Endodermal cell (in vitro differentiated cells): ENCODE results near the gene TP53I13. TPM values are rescaled to one million over a fixed set of nuclear protein-coding genes. Genes with fewer than 3 reads are reported as not detected.

Experiments
- DNase-seq: peaks from one replicate; pipeline ENCODE4 v3.0.0-alpha.2; 2017
- H3K27ac ChIP-seq: 2 replicates; pipeline ENCODE4 v1.5.1; 2013; ENCODE audit warnings: mild to moderate bottlenecking, low read depth, low read length, moderate library complexity
- H3K27me3 ChIP-seq: 2 replicates; pipeline ENCODE4 v1.6.1; 2013; ENCODE audit warnings: mild to moderate bottlenecking, low read length, moderate library complexity; ENCODE audit not compliant: insufficient read depth, control insufficient read depth, poor library complexity, severe bottlenecking
- H3K36me3 ChIP-seq: 2 replicates; pipeline ENCODE4 v1.7.0; 2013; ENCODE audit warnings: mild to moderate bottlenecking, low read length, moderate library complexity; ENCODE audit not compliant: control insufficient read depth, insufficient read depth
- H3K4me1 ChIP-seq: one replicate; pipeline ENCODE4 v1.7.0; 2013; ENCODE audit warnings: low read length; ENCODE audit not compliant: control insufficient read depth, insufficient read depth
- H3K4me3 ChIP-seq: 2 replicates; pipeline ENCODE4 v1.5.1; 2013; ENCODE audit warnings: mild to moderate bottlenecking, low read length, moderate library complexity
- H3K9ac ChIP-seq: 2 replicates; pipeline ENCODE4 v1.6.1; 2013; ENCODE audit warnings: mild to moderate bottlenecking, low read length, moderate library complexity; ENCODE audit not compliant: poor library complexity, severe bottlenecking; ENCODE audit errors: extremely low read depth
- H3K9me3 ChIP-seq: 2 replicates; pipeline ENCODE4 v1.6.1; 2013; ENCODE audit warnings: mild to moderate bottlenecking, low read length, moderate library complexity; ENCODE audit not compliant: control insufficient read depth
- H3K27ac Mint-ChIP-seq: 2 replicates; pipeline ENCODE4 v1.8.0; 2020; ENCODE audit warnings: mixed read lengths
- H3K27me3 Mint-ChIP-seq: 2 replicates; pipeline ENCODE4 v1.8.0; 2021; ENCODE audit warnings: mild to moderate bottlenecking, mixed read lengths; ENCODE audit not compliant: insufficient read depth
- H3K36me3 Mint-ChIP-seq: 2 replicates; pipeline ENCODE4 v1.8.0; 2020; ENCODE audit warnings: low read depth, mixed read lengths
- H3K4me1 Mint-ChIP-seq: 2 replicates; pipeline ENCODE4 v1.8.0; 2020; ENCODE audit warnings: mixed read lengths
- H3K4me3 Mint-ChIP-seq: 2 replicates; pipeline ENCODE4 v1.8.0; 2020; ENCODE audit warnings: mild to moderate bottlenecking, moderate library complexity, mixed read lengths
- H3K9me3 Mint-ChIP-seq: 2 replicates; pipeline ENCODE4 v1.8.0; 2020; ENCODE audit warnings: mild to moderate bottlenecking, mixed read lengths
- WGBS, 2 experiments: methylation state at CpG; one replicate each; pipeline versions ENCODE4 v1.1.5 to v1.1.7; 2013; ENCODE audit warnings: missing lambda C conversion rate in 2 of 2, mixed read lengths in 1 of 2; ENCODE audit not compliant: insufficient coverage in 1 of 2, insufficient read length in 1 of 2; 5-methylcytosine and 5-hydroxymethylcytosine counted together
- total RNA-seq, 2 donors: library from RNA; stranded (reverse); fragmentation: NEBNext Ultra II Directional in 1 of 2; extraction: Animal tissue kit (Norgen Biotek cat#: 25700) in 1 of 2; gene quantifications; 2 replicates in 1 of 2; 3 replicates in 1 of 2; pipeline ENCODE4 v1.2.1, GENCODE V29; 2021
- TF ChIP-seq, protein P1 (sequence below): fragments of 200-600 bp; sonication (generic); conservative IDR thresholded peaks from 2 replicates; pipeline ENCODE4 v1.5.0; 2021; ENCODE audit warnings: antibody characterized with exemption, mild to moderate bottlenecking

TP53I13 gene
- total RNA-seq, 2 donors from 2014 or later, result 21.7 to 31.0 TPM

DNA sequence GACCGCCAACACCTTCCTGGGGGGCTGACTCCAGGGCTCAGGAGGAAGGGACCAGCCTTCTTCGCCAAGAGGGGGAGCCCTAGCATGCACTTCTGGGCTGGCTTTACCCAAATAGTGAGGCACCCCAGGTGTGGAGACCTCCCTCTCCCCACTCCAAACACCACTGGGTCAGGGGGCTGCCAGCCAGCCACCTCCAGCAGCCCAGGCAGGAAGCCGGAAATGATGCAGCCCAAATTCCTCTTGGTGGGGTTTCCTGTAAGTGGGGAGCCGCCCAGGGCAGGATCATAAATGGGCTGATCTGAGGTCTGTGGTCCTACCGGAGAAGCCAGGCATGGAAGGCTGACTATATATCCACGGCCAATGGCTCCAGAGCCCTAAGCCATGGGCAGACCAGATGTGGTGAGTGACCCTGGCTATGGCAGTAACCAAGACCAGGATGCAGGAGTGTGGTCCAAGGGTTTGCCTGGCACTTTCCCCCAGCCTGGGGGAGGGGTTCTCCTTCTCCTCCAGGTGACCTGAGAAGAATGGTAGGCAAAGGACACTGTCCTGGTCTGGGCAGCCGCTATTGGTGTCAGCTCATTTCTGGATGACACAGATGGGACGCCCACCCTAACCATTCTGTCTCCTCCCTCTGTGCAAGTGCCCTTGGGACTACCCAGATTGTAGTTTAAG lies 16.7 kb downstream of the TP53I13 start:
- Histone ChIP-seq H3K9ac (no peak overlapping the region), H3K4me1 (peaks cover 13% of the 10 kb centered on the region), H3K36me3 (peaks cover 19% of the 10 kb centered on the region), H3K27me3 (peaks cover 5% of the 10 kb centered on the region), H3K4me3 (no peak overlapping the region), H3K9me3 (no peaks in the 10 kb centered on the region), H3K27ac (no peak overlapping the region)
- Mint-ChIP-seq H3K27me3 (peaks cover 11% of the 10 kb centered on the region), H3K36me3 (peaks cover 23% of the 10 kb centered on the region), H3K9me3 (no peaks in the 10 kb centered on the region), H3K27ac (no peak overlapping the region), H3K4me1 (peaks cover 18% of the 10 kb centered on the region), H3K4me3 (no peak overlapping the region)
- TF ChIP-seq, protein P1, sequence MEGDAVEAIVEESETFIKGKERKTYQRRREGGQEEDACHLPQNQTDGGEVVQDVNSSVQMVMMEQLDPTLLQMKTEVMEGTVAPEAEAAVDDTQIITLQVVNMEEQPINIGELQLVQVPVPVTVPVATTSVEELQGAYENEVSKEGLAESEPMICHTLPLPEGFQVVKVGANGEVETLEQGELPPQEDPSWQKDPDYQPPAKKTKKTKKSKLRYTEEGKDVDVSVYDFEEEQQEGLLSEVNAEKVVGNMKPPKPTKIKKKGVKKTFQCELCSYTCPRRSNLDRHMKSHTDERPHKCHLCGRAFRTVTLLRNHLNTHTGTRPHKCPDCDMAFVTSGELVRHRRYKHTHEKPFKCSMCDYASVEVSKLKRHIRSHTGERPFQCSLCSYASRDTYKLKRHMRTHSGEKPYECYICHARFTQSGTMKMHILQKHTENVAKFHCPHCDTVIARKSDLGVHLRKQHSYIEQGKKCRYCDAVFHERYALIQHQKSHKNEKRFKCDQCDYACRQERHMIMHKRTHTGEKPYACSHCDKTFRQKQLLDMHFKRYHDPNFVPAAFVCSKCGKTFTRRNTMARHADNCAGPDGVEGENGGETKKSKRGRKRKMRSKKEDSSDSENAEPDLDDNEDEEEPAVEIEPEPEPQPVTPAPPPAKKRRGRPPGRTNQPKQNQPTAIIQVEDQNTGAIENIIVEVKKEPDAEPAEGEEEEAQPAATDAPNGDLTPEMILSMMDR, result peak; percentile 35
- DNase-seq, result peak; percentile 72
- 82 to 86% methylated on average over 1 to 8 of the region's 8 CpGs for WGBS, 2 experiments

- Mint-ChIP-seq H3K4me1 (peaks cover 23% of the 10 kb centered on the region), H3K9me3 (no peaks in the 10 kb centered on the region), H3K36me3 (peaks cover 18% of the 10 kb centered on the region), H3K27ac (no peak overlapping the region), H3K4me3 (no peak overlapping the region), H3K27me3 (peaks cover 23% of the 10 kb centered on the region)
- no peak overlapping the region for H3K27ac ChIP-seq
- TF ChIP-seq, protein P1, result no peak
- 87 to 96% methylated on average over 4 to 9 of the region's 9 CpGs for WGBS, 2 experiments
- peak; percentile 47 for DNase-seq
- H3K4me3 ChIP-seq, result no peak overlapping the region
- H3K9me3 ChIP-seq, result no peaks in the 10 kb centered on the region
- peaks cover 15% of the 10 kb centered on the region for H3K36me3 ChIP-seq
- H3K9ac ChIP-seq, result no peak overlapping the region
- H3K4me1 ChIP-seq, result peaks cover 13% of the 10 kb centered on the region
- H3K27me3 ChIP-seq, result peaks cover 12% of the 10 kb centered on the region
These were observed 18.4 kb downstream of the TP53I13 start for GRCh38 chr17:29586676-29587469.

DNA sequence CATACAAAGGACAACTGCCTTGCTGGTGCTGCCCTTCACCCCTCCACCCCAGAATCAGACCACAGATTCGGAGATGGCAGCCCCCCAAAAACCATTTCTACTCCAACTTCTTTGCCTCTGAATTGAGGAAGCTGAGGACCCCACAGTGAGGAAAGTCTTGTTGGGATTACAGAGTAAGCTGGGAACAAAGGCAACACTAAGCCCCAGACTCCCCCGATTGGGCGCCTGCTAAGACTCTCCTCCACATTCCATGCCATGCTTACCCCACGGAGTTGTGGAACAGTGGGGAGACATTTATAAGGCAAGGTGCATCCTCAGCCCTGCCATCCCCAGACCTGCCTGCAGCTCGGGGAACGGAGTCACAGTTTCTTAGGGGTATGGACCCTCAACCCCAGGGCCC lies 19.1 kb downstream of the TP53I13 start:
- H3K9me3 Mint-ChIP-seq, result no peaks in the 10 kb centered on the region
- 88 to 96% methylated on average over 4 to 6 of the region's 6 CpGs for WGBS, 2 experiments
- Histone ChIP-seq H3K36me3 (peaks cover 11% of the 10 kb centered on the region), H3K9me3 (no peaks in the 10 kb centered on the region), H3K27ac (no peak overlapping the region), H3K4me1 (peaks cover 13% of the 10 kb centered on the region), H3K4me3 (peak overlapping the region; percentile 82), H3K9ac (no peak overlapping the region), H3K27me3 (peaks cover 17% of the 10 kb centered on the region)
- peaks cover 27% of the 10 kb centered on the region for H3K4me1 Mint-ChIP-seq
- no peak overlapping the region for H3K27ac Mint-ChIP-seq
- H3K36me3 Mint-ChIP-seq, result peaks cover 12% of the 10 kb centered on the region
- TF ChIP-seq, protein P1, result no peak
- peaks cover 30% of the 10 kb centered on the region for H3K27me3 Mint-ChIP-seq
- peak overlapping the region; percentile 74 for H3K4me3 Mint-ChIP-seq
- peak; percentile 42 for DNase-seq
